AG04449 (cell line): ENCODE measurements around the gene HS3ST3A1.

Source experiments
- CTCF ChIA-PET: fragments of 350-600 bp; formaldehyde crosslinking; extraction: SDS; loops from one replicate; lab custom pipeline; 2021; ENCODE audit warnings: antibody characterized with exemption; lab: Yijun Ruan, JAX
- POLR2A ChIA-PET: fragments of 400-600, 350-600 bp; formaldehyde crosslinking; extraction: SDS; loops from one replicate; lab custom pipeline; 2020; ENCODE audit warnings: antibody characterized with exemption, inconsistent platforms; lab: Yijun Ruan, JAX
- DNase-seq: peaks from one replicate; pipeline ENCODE4 v3.0.0-alpha.2; 2010; ENCODE audit warnings: low read depth, low spot score
- H3K4me3 ChIP-seq: 2 replicates; pipeline ENCODE4 v1.5.1; 2011; ENCODE audit warnings: low read depth, mild to moderate bottlenecking, control low read depth, low read length
- TF ChIP-seq, protein P1 (sequence below): IDR thresholded peaks from one replicate; pipeline ENCODE4 v1.5.1; 2011; ENCODE audit warnings: mild to moderate bottlenecking, moderate library complexity, low read length, control low read depth, inconsistent platforms; ENCODE audit not compliant: insufficient read depth; ENCODE audit errors: missing control alignments

Gene HS3ST3A1

DNA sequence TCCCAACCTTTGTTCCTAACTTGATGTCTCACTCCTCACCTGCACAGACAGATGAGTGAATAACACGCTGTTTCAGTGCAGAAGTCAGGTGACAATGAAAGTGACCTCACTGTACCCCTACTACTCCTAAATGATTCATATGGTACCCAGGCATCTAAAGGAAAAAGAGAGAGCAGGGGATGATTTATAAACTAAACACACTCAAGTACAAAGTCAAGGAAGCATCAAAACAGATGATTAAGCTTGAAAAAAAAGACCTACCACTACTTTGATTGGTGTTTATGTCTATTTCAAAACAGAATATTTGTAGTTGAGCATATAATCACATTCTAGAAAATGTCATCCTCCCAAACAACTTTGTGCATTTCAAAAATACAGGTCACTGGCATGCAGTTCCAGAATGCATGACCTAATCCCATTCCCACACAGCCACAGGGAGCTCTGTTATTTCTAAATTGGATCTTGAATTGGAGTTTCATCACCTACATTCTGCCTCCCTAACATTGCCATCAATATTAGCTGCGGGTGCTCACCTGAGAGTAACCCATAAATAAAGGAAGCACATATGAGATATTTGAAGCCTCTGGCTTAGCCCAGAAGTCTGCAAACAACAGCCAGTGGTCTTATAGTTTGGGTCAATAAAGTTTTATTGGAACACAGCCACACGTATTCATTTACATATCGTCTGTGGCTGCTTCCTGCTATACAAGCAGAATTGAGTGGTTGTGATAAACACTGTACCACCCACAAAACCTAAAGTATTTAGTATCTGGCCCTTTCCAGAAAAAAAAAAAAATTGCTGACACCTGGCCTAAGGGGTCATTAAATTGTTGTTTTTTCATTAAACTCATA is 14.0 kb downstream of the HS3ST3A1 start:
- no peak for DNase-seq
- TF ChIP-seq, protein P1, sequence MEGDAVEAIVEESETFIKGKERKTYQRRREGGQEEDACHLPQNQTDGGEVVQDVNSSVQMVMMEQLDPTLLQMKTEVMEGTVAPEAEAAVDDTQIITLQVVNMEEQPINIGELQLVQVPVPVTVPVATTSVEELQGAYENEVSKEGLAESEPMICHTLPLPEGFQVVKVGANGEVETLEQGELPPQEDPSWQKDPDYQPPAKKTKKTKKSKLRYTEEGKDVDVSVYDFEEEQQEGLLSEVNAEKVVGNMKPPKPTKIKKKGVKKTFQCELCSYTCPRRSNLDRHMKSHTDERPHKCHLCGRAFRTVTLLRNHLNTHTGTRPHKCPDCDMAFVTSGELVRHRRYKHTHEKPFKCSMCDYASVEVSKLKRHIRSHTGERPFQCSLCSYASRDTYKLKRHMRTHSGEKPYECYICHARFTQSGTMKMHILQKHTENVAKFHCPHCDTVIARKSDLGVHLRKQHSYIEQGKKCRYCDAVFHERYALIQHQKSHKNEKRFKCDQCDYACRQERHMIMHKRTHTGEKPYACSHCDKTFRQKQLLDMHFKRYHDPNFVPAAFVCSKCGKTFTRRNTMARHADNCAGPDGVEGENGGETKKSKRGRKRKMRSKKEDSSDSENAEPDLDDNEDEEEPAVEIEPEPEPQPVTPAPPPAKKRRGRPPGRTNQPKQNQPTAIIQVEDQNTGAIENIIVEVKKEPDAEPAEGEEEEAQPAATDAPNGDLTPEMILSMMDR: no peak
- ChIA-PET POLR2A (no interaction called here), CTCF (no interaction called here)
- no peak overlapping the region for H3K4me3 ChIP-seq

DNA sequence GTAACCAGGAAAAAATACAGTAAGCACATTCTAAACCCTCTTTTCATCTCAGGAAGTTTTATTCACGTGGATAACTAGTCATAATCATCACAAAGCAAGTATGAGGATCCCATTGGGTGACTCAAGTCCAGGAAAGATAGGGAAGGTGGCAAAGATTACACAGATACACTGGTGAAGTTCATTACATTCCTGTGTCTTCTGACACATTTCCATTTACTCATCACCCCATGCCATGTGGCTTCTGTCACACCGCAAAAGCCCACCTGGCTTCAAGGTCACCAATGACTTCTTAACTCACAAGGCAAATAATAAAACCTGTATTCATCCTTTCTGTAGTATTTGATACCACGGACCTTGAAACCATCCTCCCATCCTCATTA is 17.0 kb downstream of the HS3ST3A1 start:
- no peak for DNase-seq
- TF ChIP-seq, protein P1: no peak
- ChIA-PET POLR2A (no interaction called here), CTCF (no interaction called here)
- no peak overlapping the region for H3K4me3 ChIP-seq

DNA sequence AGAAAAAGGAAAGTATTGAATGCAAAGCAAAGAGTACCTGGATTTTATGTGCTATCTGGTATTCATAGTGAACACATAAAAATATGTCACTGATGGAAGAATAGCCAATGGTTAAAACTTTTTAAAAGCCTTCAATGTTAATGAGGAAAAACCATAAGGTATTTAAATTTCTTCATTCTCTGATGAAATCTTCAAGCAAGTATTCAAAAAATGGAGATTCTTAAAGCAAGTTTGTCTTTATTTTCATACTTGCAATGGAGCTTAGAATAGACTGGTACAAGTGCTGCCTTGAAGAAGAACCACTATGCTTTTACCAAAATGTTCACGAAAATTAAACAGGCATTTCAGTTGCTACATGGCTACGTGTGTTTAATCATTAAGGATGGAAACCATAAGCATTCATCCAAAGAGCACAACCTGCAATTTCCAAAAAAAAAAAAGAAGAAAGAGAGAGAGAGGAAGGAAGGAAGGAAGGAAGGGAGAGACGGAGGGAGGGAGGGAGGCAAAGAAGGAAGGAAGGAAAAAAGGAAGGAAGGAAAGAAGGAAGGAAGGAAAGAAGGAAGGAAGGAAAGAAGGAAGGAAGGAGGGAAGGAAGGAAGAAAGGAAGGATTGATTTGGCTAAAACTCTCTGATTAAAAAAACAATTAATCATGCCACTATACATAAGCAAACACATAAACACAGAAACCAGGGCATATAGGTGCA is 17.6 kb downstream of the HS3ST3A1 start:
- POLR2A ChIA-PET: no interaction called here
- no peak overlapping the region for H3K4me3 ChIP-seq
- CTCF ChIA-PET: interaction anchor here (0.8 kb wide), 1 partner anchor 10 kb away, joined by 4 read pairs; no protein-coding TSS in a partner anchor
- TF ChIP-seq, protein P1: no peak
- DNase-seq: no peak

- TF ChIP-seq, protein P1: no peak
- ChIA-PET CTCF (no interaction called here), POLR2A (no interaction called here)
- H3K4me3 ChIP-seq: peak overlapping the region; percentile 13
- DNase-seq: peak; percentile 60
Measured at GRCh38 chr17:13582776-13583547, 18.8 kb downstream of the HS3ST3A1 start.

DNA sequence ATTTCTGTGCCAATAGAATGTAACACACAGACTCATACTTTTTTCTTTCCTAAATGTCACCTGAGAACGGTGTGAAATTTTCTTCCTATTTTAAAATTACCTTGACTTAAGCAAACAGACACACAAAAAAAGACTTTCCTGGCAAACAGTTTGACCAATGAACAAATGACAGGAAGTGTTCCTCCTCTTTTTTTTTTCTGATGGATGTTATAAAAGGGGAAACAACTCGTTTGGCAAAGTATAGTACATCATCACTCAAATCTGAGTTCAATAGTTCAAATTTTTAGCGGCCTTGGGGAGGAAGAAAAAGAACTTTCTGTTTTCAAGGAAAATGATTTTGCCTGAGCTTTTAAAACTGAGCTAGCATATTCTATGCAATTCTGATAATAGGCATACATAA is 19.8 kb downstream of the HS3ST3A1 start:
- no peak for DNase-seq
- ChIA-PET POLR2A (interaction anchor here (0.6 kb wide), 1 partner anchor 13 kb away, joined by 3 read pairs; no protein-coding TSS in a partner anchor), CTCF (interaction anchor here (1.2 to 1.6 kb wide), 2 partner anchors 13 to 28 kb away, joined by 3 to 4 read pairs; no protein-coding TSS in a partner anchor)
- TF ChIP-seq, protein P1: no peak
- H3K4me3 ChIP-seq: no peak overlapping the region
